KOPT-K1 (cell line): ENCODE results near the gene IL37.
"Not testable (repeated sequence)": the region's sequence is repeated elsewhere in the genome, so short reads cannot be mapped to it uniquely, and the experiment has no call there.

Experiments used
- H3K27ac ChIP-seq: fragments of 200-600 bp; sonication (generic); 2 replicates; pipeline ENCODE4 v1.5.1; 2016; ENCODE audit warnings: antibody characterized with exemption, mild to moderate bottlenecking, low read depth, low read length; ENCODE audit not compliant: poor library complexity, severe bottlenecking
- H3K36me3 ChIP-seq: fragments of 200-600 bp; sonication (generic); 2 replicates; pipeline ENCODE4 v1.5.1; 2017; ENCODE audit warnings: antibody characterized with exemption, mild to moderate bottlenecking, low read length, moderate library complexity; ENCODE audit not compliant: insufficient read depth
- H3K9me3 ChIP-seq: fragments of 200-600 bp; sonication (generic); 2 replicates; pipeline ENCODE4 v1.5.1; 2017; ENCODE audit warnings: antibody characterized with exemption, low read length, mild to moderate bottlenecking; ENCODE audit not compliant: insufficient read depth, poor library complexity, severe bottlenecking

Gene IL37

GRCh38 chr2:112883669-112884068, 27.3 kb upstream of the IL37 start:
- no peaks in the 10 kb centered on the region for H3K9me3 ChIP-seq
- no peak overlapping the region for H3K27ac ChIP-seq
- no peaks in the 10 kb centered on the region for H3K36me3 ChIP-seq

DNA sequence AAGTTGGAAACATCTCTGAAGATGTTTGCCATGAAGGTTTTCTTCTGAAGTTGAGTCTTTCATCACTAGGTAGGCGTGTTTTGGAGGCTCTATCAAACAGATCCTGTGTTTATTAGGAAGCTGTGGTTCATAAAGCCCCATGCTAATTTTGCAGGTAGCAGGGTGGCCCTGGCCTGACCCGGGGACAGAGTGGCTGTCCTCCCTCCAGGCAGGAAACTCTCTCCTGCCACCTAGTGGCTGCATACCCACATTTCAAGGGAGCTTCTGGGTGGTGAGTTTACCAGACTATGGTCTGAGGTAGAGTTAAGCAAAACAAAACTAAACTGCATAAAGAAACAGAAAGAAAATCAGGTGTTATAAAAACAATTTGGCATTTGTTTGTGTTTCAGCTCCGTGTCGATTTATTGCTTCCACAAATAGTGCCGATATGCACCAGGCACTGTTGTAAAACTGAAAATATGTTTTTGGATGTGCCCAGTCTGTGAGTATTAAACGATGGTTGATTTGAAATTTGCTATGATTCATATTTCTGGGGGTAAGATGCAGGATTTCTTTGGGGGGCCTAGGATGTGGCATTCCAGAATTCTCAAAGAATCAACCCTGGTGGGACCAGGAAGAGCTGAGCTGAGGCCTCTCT, 26.0 kb upstream of the IL37 start:
- Histone ChIP-seq H3K36me3 (no peaks in the 10 kb centered on the region), H3K9me3 (no peaks in the 10 kb centered on the region), H3K27ac (no peak overlapping the region)

DNA sequence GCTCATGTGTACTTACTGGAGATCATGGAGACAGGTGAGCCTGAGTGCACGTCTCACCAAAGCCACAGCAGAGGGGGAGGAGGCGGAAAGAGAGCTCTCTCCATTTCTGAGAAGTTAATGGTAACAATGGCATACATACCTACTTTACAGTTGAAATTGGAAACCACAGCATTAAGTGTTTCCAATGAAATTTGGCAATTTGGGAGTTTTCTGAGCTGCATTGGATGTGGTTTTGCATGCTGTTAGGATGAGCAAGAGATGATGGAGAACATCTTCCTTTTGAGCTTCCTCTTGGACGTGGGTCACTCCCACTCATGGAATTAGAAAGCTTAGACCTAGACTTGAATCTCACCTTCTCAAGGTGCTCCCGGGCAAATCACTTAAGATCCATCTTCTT, 25.5 kb upstream of the IL37 start:
- Histone ChIP-seq H3K9me3 (no peaks in the 10 kb centered on the region), H3K27ac (no peak overlapping the region), H3K36me3 (no peaks in the 10 kb centered on the region)

DNA sequence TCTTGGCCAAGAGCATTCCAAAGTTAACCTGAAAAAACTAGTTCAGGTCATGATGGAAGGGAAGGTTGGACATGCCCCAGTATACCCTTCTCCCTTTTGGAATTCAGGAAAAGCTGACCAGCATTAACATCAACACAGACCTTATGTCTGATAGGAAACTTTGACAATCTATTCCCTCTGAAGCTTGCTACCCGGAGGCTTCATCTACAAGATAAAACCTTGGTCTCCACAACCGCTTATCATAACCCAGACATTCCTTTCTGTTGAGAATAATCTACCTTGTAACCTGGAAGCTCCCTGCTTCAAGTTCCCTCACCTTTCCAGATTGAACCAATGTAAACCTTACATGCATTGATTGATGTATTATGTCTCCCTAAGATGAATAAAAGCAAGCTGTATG, 24.7 kb upstream of the IL37 start:
- Histone ChIP-seq H3K9me3 (no peaks in the 10 kb centered on the region), H3K27ac (no peak overlapping the region)

GRCh38 chr2:112887964-112888749, 22.8 kb upstream of the IL37 start:
- H3K9me3 ChIP-seq = no peaks in the 10 kb centered on the region
- no peaks in the 10 kb centered on the region for H3K36me3 ChIP-seq
- no peak overlapping the region for H3K27ac ChIP-seq

More for the DNA sequence above, 24.7 kb upstream of the IL37 start:
- no peaks in the 10 kb centered on the region for H3K36me3 ChIP-seq

DNA sequence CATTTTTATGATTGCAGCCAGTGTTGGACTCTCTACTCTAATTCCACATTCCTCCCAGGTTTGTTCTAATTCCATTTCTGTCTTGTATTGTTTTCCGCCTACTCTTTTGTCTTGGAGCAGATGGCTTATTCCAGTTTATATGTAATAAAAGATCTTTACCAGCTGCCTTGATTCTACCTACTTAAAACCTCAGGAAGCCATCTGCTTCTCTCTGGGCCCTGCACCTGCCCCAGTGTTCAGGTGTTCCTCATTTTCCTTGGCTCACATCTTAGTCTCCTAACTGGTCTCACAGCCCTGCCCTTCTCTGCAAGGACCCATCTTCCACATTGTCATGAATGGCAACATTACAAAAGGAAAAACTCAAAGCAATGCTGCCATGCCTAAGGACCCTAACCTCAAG, 21.0 kb upstream of the IL37 start:
- no peak overlapping the region for H3K27ac ChIP-seq
- H3K36me3 ChIP-seq = no peaks in the 10 kb centered on the region
- no peaks in the 10 kb centered on the region for H3K9me3 ChIP-seq

- H3K36me3 ChIP-seq = no peaks in the 10 kb centered on the region
- no peak overlapping the region for H3K27ac ChIP-seq
- H3K9me3 ChIP-seq = no peaks in the 10 kb centered on the region
Observed at GRCh38 chr2:112891385-112891831, 19.6 kb upstream of the IL37 start.

DNA sequence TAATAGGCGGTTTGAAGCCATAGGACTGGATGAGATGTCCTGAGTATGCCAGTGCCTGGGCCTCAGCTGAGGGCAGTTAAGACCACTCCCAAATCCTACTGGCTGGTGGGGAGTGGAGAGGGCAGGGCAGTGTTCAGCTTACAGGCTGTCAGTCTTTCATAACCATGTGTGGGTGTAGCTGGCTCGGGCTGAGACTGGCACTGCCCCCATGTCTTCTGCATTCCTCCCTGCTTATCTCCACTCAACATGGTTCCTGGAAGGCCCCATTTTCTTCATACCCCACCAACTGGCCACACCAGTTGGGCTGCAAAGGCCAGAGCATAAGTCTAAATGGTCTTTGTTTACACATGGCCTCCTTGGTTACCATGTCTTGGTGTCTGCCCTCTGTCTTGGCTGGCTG, 17.2 kb upstream of the IL37 start:
- H3K9me3 ChIP-seq = no peaks in the 10 kb centered on the region
- H3K36me3 ChIP-seq = no peaks in the 10 kb centered on the region
- H3K27ac ChIP-seq = no peak overlapping the region

- no peaks in the 10 kb centered on the region for H3K36me3 ChIP-seq
- no peak overlapping the region for H3K27ac ChIP-seq
- no peaks in the 10 kb centered on the region for H3K9me3 ChIP-seq
Observed at GRCh38 chr2:112896909-112897623, 13.9 kb upstream of the IL37 start.

GRCh38 chr2:112897624-112897978, 13.4 kb upstream of the IL37 start:
- Histone ChIP-seq H3K27ac (no peak overlapping the region), H3K9me3 (no peaks in the 10 kb centered on the region), H3K36me3 (no peaks in the 10 kb centered on the region)

DNA sequence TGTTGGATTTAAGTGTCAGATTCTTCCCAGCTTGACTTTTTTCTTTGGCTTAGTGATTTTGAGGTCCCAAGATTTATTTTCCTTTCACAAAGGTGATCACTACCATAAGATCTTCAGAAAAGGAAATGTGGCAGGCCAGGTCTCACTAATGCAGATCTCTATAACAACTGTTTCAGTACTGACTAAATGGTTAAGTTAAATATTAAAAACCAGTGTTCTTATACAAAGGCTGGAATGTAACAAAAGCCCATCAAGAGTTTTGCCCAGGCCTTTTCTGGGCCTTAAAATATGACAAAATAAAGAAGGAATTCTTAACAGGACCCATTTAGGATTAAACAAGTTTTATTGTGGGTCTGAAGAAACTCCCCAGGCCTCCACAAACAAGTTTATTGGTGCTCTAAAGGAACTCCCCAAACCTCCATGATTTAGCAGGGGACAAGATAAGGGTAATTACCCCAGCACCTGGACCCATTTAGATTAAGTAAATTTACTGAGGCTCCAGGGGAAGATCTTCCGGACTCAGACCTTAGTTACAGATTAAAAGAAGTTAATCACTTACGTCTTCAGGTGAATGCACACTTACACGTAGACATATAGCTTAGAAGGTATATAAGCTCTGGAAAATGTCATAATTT, 9.4 kb upstream of the IL37 start:
- H3K9me3 ChIP-seq, H3K36me3 ChIP-seq, H3K27ac ChIP-seq: not testable (repeated sequence)

- Histone ChIP-seq H3K27ac (no peak overlapping the region), H3K9me3 (no peaks in the 10 kb centered on the region)
Observed at GRCh38 chr2:112902816-112903215, 8.1 kb upstream of the IL37 start.

DNA sequence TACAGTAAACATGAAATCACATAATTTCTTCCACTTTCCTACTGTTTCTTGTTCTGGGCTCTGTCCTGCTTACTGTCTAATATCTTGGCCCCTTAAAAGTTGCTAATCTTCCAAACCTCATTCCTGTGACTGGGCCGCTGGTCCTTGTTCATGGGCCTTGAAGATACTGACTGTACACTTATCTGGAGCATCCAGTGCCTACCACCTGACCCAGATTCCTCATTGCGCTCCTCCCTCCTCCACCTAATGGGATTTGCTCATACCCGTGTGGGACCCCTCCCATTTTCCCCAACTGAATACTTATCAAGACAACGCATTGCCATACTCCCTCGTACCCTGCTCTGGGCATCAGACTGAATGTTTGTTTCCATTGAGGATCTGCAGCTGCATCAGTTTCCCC, 6.1 kb upstream of the IL37 start:
- H3K9me3 ChIP-seq = no peaks in the 10 kb centered on the region
- no peak overlapping the region for H3K27ac ChIP-seq
- no peaks in the 10 kb centered on the region for H3K36me3 ChIP-seq

More at GRCh38 chr2:112902816-112903215, 8.1 kb upstream of the IL37 start:
- H3K36me3 ChIP-seq = no peaks in the 10 kb centered on the region

DNA sequence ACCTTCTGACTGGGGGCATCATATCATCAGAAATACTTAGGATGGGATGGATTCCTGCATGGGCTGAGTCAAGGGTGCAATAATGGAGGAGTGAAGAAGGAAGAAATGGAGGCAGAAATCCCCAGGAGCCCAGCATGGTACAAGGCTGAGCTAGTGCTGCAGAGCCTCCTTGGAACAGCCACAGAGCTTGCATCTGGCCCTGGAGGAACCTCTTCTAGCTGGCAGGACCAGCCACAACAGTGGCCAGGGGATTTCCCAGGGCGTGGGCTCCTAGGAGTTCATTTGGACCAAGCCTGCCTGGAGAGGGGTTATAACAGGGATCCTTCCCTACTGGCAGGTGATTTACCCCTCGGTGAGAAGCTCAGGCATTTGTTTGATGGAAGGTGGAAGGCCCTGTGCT, 4.7 kb upstream of the IL37 start:
- Histone ChIP-seq H3K9me3 (no peaks in the 10 kb centered on the region), H3K36me3 (no peaks in the 10 kb centered on the region)

More for the DNA sequence above, 4.7 kb upstream of the IL37 start:
- H3K27ac ChIP-seq = no peak overlapping the region
